ENCODE data around the gene ZEB1.

Gene ZEB1

DNA sequence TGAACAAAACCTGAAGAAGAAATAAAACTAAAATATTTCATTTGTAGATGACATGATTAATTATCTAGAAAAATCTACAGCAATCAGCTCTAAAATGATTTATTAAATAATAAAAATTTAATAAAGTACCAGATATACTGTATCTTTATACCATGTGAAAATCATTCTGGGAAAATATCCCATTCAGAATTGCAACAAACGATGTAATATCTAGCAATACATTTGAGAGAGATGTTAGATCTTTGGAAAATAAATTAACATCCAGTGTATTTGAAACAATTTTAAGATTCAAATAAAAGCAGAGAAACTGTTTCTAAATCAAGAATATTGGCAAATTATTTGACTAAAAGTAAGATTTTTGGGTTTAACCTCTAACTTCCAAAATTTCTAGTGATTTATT lies 62.2 kb downstream of the ZEB1 start:
- TF ChIP-seq, protein P1, sequence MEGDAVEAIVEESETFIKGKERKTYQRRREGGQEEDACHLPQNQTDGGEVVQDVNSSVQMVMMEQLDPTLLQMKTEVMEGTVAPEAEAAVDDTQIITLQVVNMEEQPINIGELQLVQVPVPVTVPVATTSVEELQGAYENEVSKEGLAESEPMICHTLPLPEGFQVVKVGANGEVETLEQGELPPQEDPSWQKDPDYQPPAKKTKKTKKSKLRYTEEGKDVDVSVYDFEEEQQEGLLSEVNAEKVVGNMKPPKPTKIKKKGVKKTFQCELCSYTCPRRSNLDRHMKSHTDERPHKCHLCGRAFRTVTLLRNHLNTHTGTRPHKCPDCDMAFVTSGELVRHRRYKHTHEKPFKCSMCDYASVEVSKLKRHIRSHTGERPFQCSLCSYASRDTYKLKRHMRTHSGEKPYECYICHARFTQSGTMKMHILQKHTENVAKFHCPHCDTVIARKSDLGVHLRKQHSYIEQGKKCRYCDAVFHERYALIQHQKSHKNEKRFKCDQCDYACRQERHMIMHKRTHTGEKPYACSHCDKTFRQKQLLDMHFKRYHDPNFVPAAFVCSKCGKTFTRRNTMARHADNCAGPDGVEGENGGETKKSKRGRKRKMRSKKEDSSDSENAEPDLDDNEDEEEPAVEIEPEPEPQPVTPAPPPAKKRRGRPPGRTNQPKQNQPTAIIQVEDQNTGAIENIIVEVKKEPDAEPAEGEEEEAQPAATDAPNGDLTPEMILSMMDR (IDR thresholded peaks at IDR 0.05) = no peak

DNA sequence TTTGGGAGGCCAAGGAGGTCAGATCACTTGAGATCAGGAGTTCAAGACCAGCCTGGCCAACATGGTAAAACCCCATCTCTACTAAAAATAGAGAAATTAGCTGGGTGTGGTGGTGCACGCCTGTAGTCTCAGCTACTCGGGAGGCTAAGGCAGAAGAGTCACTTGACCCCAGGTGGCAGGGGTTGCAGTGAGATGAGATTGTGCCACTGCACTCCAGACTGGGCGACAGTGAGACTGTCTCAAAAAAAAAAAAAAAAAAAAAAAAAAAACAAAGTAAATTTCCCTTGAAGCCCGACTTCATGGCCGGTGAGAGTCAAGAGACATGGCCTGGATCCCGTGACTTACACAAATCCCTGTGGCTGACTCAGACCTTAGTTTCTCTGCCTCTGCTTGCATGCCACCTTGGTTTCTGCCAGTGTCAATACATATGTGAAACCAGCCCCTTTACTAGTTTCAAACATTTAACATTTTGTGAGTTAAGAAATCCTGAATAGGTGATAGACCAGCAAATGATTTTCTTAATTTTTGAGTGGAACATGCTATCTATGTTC lies 62.8 kb downstream of the ZEB1 start:
- TF ChIP-seq, protein P1 (IDR thresholded peaks at IDR 0.05) = no peak

DNA sequence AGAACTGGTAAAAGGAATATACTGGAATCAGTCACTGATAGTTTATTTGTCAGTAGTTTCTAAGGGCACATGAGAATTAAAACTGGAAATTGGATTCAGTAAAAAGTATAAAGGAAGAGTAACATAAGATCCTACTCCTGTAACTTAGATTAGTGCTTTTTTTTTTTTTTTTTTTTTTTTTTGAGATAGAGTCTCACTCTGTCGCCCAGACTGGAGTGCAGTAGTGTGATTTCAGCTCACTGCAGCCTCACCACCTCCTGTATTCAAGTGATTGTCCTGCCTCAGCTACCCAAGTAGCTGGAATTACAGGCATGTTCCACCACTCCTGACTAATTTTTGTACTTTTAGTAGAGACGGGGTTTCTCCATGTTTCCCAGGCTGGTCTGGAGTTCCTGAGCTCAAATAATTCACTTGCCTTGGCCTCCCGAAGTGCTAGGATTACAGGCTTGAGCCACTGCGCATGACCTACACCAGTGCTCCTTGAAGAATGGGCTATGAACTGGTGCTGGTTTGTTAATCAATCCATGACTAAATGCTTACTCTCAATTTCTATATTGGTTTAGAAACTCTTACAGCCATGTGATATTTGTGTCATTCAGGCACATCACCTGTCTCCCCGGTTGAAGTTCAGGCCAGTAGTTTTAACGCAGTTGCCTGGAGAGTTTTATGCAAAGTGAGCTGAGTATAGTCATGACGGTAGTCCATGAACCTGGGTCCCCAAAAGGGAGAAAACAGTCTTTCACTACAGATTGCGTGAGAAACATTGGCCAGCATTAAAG lies 65.0 kb downstream of the ZEB1 start:
- TF ChIP-seq, protein P1 (IDR thresholded peaks at IDR 0.05) = no peak

DNA sequence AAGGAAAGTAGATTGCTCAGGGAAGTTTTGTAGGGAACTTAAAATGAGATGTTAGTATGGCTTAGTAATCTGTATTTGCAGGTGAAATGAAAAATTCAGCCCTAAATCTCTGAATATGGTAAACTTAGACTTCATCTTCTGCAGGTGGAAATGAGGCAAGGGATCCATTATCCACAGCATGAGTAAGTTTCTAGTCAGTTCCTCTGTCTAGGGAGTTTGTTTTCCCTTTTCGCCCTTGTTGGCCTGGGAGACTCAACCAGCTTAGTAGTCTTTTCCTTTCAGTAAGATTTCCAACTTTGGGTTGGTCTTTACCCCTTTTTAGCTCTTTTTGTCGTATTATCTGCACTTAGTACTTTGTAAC lies 65.6 kb downstream of the ZEB1 start:
- TF ChIP-seq, protein P1 (IDR thresholded peaks at IDR 0.05) = no peak

DNA sequence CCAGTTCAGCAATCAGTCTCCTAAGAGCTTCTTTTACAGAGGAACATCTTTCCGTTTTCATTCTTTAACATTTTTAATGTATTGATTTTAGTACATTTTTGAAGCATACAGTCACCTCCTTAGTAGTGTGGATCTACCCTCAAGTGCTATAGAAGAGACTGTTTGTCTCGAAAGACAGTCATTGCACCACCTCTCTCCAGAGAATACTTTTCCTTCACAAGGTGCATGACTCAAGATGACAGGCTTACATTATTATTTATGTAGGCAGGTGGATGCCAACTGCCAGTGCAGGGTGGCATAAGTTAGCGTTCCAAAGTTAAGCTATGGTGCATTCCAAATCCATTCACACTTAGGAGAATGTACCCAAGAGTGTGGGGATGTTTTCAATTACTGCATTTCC lies 71.8 kb downstream of the ZEB1 start:
- TF ChIP-seq, protein P1 (IDR thresholded peaks at IDR 0.05) = no peak

DNA sequence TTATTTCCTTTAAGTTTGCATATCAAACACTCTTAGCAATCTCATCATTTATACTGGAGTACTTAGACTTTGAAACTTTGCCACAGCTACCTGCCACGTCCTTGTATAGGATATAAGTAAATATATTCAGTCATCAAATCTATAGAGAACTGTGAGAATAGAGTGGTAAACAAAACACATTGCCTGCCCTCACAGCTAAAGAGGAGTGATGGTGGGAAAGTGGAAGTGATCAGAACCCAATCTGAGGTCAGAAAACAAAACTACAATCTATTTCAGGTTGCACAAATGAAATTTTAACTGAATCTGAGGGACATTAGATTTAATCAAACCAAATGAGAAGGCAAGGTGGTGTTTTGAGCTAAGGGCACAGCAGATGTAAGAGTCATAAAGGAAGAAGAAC lies 74.8 kb downstream of the ZEB1 start:
- TF ChIP-seq, protein P1 (IDR thresholded peaks at IDR 0.05) = no peak

DNA sequence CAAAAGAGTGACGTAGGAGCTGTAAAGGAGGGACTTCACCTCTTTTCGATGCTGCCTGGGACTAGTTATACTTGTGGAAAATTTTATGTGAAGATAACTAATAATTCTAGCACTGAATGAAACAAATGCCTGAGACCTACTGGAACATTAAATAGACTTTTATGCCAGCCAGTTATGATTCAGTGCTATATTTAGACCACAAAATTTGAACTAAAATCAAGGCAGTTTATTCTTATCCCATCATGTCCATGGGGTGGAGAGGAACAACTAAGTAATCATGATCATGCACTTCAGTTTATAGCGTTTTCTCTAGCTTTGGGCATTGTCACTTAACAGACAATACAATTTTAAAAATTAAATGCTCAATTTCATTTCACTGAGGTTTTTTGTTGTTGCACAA lies 76.7 kb downstream of the ZEB1 start:
- TF ChIP-seq, protein P1 (IDR thresholded peaks at IDR 0.05) = no peak

All from LNCAP (cell line).